GM19397 (cell line): ENCODE results near the gene XPR1.

ENCODE experiments used
- ATAC-seq: cut with Tn5 transposase; IDR thresholded peaks from one replicate; pipeline ENCODE4 v1.9.1; 2021; ENCODE audit warnings: mild to moderate bottlenecking, moderate library complexity; ENCODE audit not compliant: unreplicated experiment

XPR1 gene

GRCh38 chr1:180631766-180632325 lies at the start of gene XPR1:
XPR1 (plus strand) TSS chr1:180632022; CDS start chr1:180632202, 180 bp downstream.
- peak; percentile 94 for ATAC-seq

- no peak for ATAC-seq
Observed at GRCh38 chr1:180584869-180585268, 47.0 kb upstream of the XPR1 start.

- ATAC-seq, result no peak
Observed at GRCh38 chr1:180585994-180586359, 45.8 kb upstream of the XPR1 start.

GRCh38 chr1:180586671-180587155 lies 45.1 kb upstream of the XPR1 start:
- ATAC-seq, result no peak

- no peak for ATAC-seq
Observed at GRCh38 chr1:180588121-180588520, 43.7 kb upstream of the XPR1 start.

- no peak for ATAC-seq
Observed at GRCh38 chr1:180590889-180591288, 40.9 kb upstream of the XPR1 start.

- no peak for ATAC-seq
Observed at GRCh38 chr1:180593382-180593781, 38.4 kb upstream of the XPR1 start.

GRCh38 chr1:180594723-180595122 lies 37.1 kb upstream of the XPR1 start:
- ATAC-seq, result no peak

- no peak for ATAC-seq
Observed at GRCh38 chr1:180595966-180596365, 35.9 kb upstream of the XPR1 start.

- no peak for ATAC-seq
Observed at GRCh38 chr1:180597520-180597919, 34.3 kb upstream of the XPR1 start.

- no peak for ATAC-seq
Observed at GRCh38 chr1:180598333-180598974, 33.4 kb upstream of the XPR1 start.

- no peak for ATAC-seq
Observed at GRCh38 chr1:180600343-180600742, 31.5 kb upstream of the XPR1 start.

GRCh38 chr1:180601512-180601911 lies 30.3 kb upstream of the XPR1 start:
- ATAC-seq, result no peak

GRCh38 chr1:180603223-180603849 lies 28.5 kb upstream of the XPR1 start:
- ATAC-seq, result no peak

- no peak for ATAC-seq
Observed at GRCh38 chr1:180603850-180604226, 28.0 kb upstream of the XPR1 start.

- no peak for ATAC-seq
Observed at GRCh38 chr1:180606155-180606554, 25.7 kb upstream of the XPR1 start.

GRCh38 chr1:180609643-180610555 lies 21.9 kb upstream of the XPR1 start:
- ATAC-seq, result no peak

GRCh38 chr1:180610556-180611015 lies 21.2 kb upstream of the XPR1 start:
- no peak for ATAC-seq

- no peak for ATAC-seq
Observed at GRCh38 chr1:180611016-180611930, 20.5 kb upstream of the XPR1 start.

GRCh38 chr1:180612632-180613031 lies 19.2 kb upstream of the XPR1 start:
- no peak for ATAC-seq
